H9 (cell line): ENCODE measurements around the gene DPF3. TPM values are rescaled to one million over a fixed set of nuclear protein-coding genes. Genes with fewer than 3 reads are reported as not detected.

Source experiments
- DNase-seq: peaks from one replicate; pipeline ENCODE4 v3.0.0-alpha.2; 2017
- H2AFZ ChIP-seq: one replicate; pipeline ENCODE4 v1.6.1; 2013; ENCODE audit warnings: mild to moderate bottlenecking, low read length, control low read depth, moderate library complexity
- H2AK5ac ChIP-seq: 2 replicates; pipeline ENCODE4 v1.6.1; 2013; ENCODE audit warnings: low read length, control low read depth, mixed read lengths; ENCODE audit not compliant: insufficient read length
- H2BK120ac ChIP-seq: one replicate; pipeline ENCODE4 v1.6.1; 2013; ENCODE audit warnings: low read depth, mild to moderate bottlenecking, low read length, control low read depth, inconsistent platforms; ENCODE audit not compliant: poor library complexity, severe bottlenecking
- H2BK12ac ChIP-seq: 2 replicates; pipeline ENCODE4 v1.6.1; 2013; ENCODE audit warnings: low read length, control low read depth, mixed read lengths, low read depth; ENCODE audit not compliant: insufficient read length
- H2BK15ac ChIP-seq: 2 replicates; pipeline ENCODE4 v1.6.1; 2013; ENCODE audit warnings: low read depth, low read length, control low read depth
- H2BK20ac ChIP-seq: one replicate; pipeline ENCODE4 v1.6.1; 2013; ENCODE audit warnings: low read depth, mild to moderate bottlenecking, low read length, control low read depth, inconsistent platforms; ENCODE audit not compliant: poor library complexity, severe bottlenecking
- H2BK5ac ChIP-seq: 2 replicates; pipeline ENCODE4 v1.6.1; 2013; ENCODE audit warnings: low read length, control low read depth, mixed read lengths; ENCODE audit not compliant: insufficient read length
- H3K14ac ChIP-seq: 2 replicates; pipeline ENCODE4 v1.6.1; 2013; ENCODE audit warnings: low read length, control low read depth; ENCODE audit not compliant: insufficient read depth
- H3K18ac ChIP-seq: 2 replicates; pipeline ENCODE4 v1.6.1; 2013; ENCODE audit warnings: low read depth, mild to moderate bottlenecking, mixed read lengths, low read length, control low read depth; ENCODE audit not compliant: insufficient read length
- H3K23ac ChIP-seq: 2 replicates; pipeline ENCODE4 v1.6.1; 2013; ENCODE audit warnings: low read length, control low read depth, mixed read lengths, low read depth; ENCODE audit not compliant: insufficient read length
- H3K23me2 ChIP-seq: 2 replicates; pipeline ENCODE4 v1.6.1; 2013; ENCODE audit warnings: low read depth, mild to moderate bottlenecking, mixed read lengths, low read length, control low read depth; ENCODE audit not compliant: insufficient read length, poor library complexity, severe bottlenecking
- H3K27ac ChIP-seq: 2 replicates; pipeline ENCODE4 v1.5.1; 2013; ENCODE audit warnings: low read length, control low read depth, mixed read lengths, low read depth; ENCODE audit not compliant: insufficient read length
- H3K27me3 ChIP-seq: 2 replicates; pipeline ENCODE4 v1.6.1; 2013; ENCODE audit warnings: low read length, control low read depth, inconsistent platforms; ENCODE audit not compliant: insufficient read depth
- H3K4ac ChIP-seq: 2 replicates; pipeline ENCODE4 v1.6.1; 2013; ENCODE audit warnings: low read depth, mild to moderate bottlenecking, control low read depth, inconsistent platforms, low read length, moderate library complexity
- H3K4me1 ChIP-seq: 2 replicates; pipeline ENCODE4 v1.6.1; 2013; ENCODE audit warnings: low read length, control low read depth, inconsistent platforms; ENCODE audit not compliant: insufficient read depth
- H3K4me2 ChIP-seq: 2 replicates; pipeline ENCODE4 v1.6.1; 2013; ENCODE audit warnings: low read length, control low read depth, mixed read lengths; ENCODE audit not compliant: insufficient read length, insufficient read depth
- H3K56ac ChIP-seq: 2 replicates; pipeline ENCODE4 v1.6.1; 2013; ENCODE audit warnings: low read depth, mild to moderate bottlenecking, mixed read lengths, low read length, control low read depth; ENCODE audit not compliant: insufficient read length
- H3K79me1 ChIP-seq: 2 replicates; pipeline ENCODE4 v1.6.1; 2013; ENCODE audit warnings: low read depth, mild to moderate bottlenecking, moderate library complexity, low read length, control low read depth, inconsistent platforms; ENCODE audit not compliant: insufficient read depth, poor library complexity, severe bottlenecking
- H3K79me2 ChIP-seq: 2 replicates; pipeline ENCODE4 v1.6.1; 2013; ENCODE audit warnings: low read length, control low read depth, inconsistent platforms; ENCODE audit not compliant: insufficient read depth
- H3K9ac ChIP-seq: 2 replicates; pipeline ENCODE4 v1.6.1; 2013; ENCODE audit warnings: low read length, control low read depth, mixed read lengths; ENCODE audit not compliant: insufficient read length; ENCODE audit errors: extremely low read depth
- H3K9me3 ChIP-seq: one replicate; pipeline ENCODE4 v1.6.1; 2013; ENCODE audit warnings: low read depth, low read length, inconsistent platforms; ENCODE audit not compliant: control insufficient read depth
- H3T11ph ChIP-seq: one replicate; pipeline ENCODE4 v1.6.1; 2013; ENCODE audit warnings: mild to moderate bottlenecking, low read length, control low read depth, inconsistent platforms
- H4K20me1 ChIP-seq: one replicate; pipeline ENCODE4 v1.6.1; 2013; ENCODE audit not compliant: control insufficient read depth, insufficient read length, insufficient read depth
- H4K5ac ChIP-seq: 2 replicates; pipeline ENCODE4 v1.6.1; 2013; ENCODE audit warnings: low read depth, mild to moderate bottlenecking, mixed read lengths, low read length, control low read depth; ENCODE audit not compliant: insufficient read length
- H4K8ac ChIP-seq: replicated peaks from 2 replicates; pipeline ENCODE4 v1.6.1; 2013; ENCODE audit warnings: low read length, control low read depth, mixed read lengths, low read depth; ENCODE audit not compliant: insufficient read length
- H4K91ac ChIP-seq: 2 replicates; pipeline ENCODE4 v1.6.1; 2013; ENCODE audit warnings: low read depth, mild to moderate bottlenecking, moderate library complexity, mixed read lengths, low read length, control low read depth; ENCODE audit not compliant: insufficient read length
- H3K27ac Mint-ChIP-seq, 3 experiments: 2 replicates in 2 of 3; 3 replicates in 1 of 3; pipeline ENCODE4 v1.8.0; 2020 to 2021; ENCODE audit warnings: mixed read lengths in 3 of 3, mild to moderate bottlenecking in 1 of 3, moderate library complexity in 1 of 3
- H3K27me3 Mint-ChIP-seq: 2 replicates; pipeline ENCODE4 v1.8.0; 2021; ENCODE audit warnings: low read depth, mild to moderate bottlenecking, moderate library complexity, mixed read lengths
- H3K36me3 Mint-ChIP-seq, 3 experiments: 2 replicates in 2 of 3; 3 replicates in 1 of 3; pipeline ENCODE4 v1.8.0; 2020 to 2021; ENCODE audit warnings: low read depth in 3 of 3, mixed read lengths in 3 of 3; ENCODE audit not compliant: insufficient read depth in 1 of 3
- H3K4me1 Mint-ChIP-seq, 2 experiments: 2 replicates each; pipeline ENCODE4 v1.8.0; 2020; ENCODE audit warnings: mixed read lengths in 2 of 2
- H3K4me3 Mint-ChIP-seq, 2 experiments: 2 replicates in 1 of 2; 3 replicates in 1 of 2; pipeline ENCODE4 v1.8.0; 2020 to 2021; ENCODE audit warnings: mild to moderate bottlenecking in 2 of 2, mixed read lengths in 2 of 2, moderate library complexity in 1 of 2
- H3K9me3 Mint-ChIP-seq, 2 experiments: 2 replicates in 1 of 2; 3 replicates in 1 of 2; pipeline ENCODE4 v1.8.0; 2020; ENCODE audit warnings: mild to moderate bottlenecking in 2 of 2, mixed read lengths in 2 of 2, moderate library complexity in 1 of 2
- CTCF ChIP-seq: fragments of 200-600 bp; sonication (generic); conservative IDR thresholded peaks from 3 replicates; pipeline ENCODE4 v1.8.0; 2021; ENCODE audit warnings: antibody characterized with exemption, mild to moderate bottlenecking
- WGBS: extraction: QIAGEN DNeasy Blood & Tissue Kit; methylation state at CpG from one replicate; pipeline ENCODE4 v1.1.7; 2013; ENCODE audit warnings: missing lambda C conversion rate, low lambda C conversion rate, mixed read lengths; ENCODE audit not compliant: insufficient read length; ENCODE audit errors: extremely low coverage; 5-methylcytosine and 5-hydroxymethylcytosine counted together
- total RNA-seq: library from RNA; stranded (reverse); gene quantifications from 2 replicates; pipeline ENCODE4 v1.2.1, GENCODE V29; 2021

Gene DPF3
- total RNA-seq, 1 experiment from 2014 or later: not detected

- no peaks in the 10 kb centered on the region for H3K9me3 ChIP-seq
- H2BK120ac ChIP-seq: no peak overlapping the region
- no peak overlapping the region for H3T11ph ChIP-seq
- peaks cover 0 to 19% (median 2%) of the 10 kb centered on the region in 3 experiments; a peak in 5 of 7 replicates for H3K36me3 Mint-ChIP-seq
- no peak overlapping the region for H4K8ac ChIP-seq
- H3K4me1 ChIP-seq: peaks cover 10% of the 10 kb centered on the region; the same call in 1 of the 2 replicates
- peaks cover 2 to 8% of the 10 kb centered on the region in 2 experiments; a peak in 3 of 5 replicates for H3K9me3 Mint-ChIP-seq
- H2BK5ac ChIP-seq: no peak overlapping the region
- H2AFZ ChIP-seq: no peak overlapping the region
- no peak overlapping the region for H3K14ac ChIP-seq
- no peak overlapping the region; a peak in 1 of 7 replicates for H3K27ac Mint-ChIP-seq
- TF ChIP-seq CTCF: no peak
- H3K56ac ChIP-seq: no peak overlapping the region
- no peak overlapping the region for H3K27ac ChIP-seq
- H3K9ac ChIP-seq: no peak overlapping the region
- H2AK5ac ChIP-seq: no peak overlapping the region
- no peaks in the 10 kb centered on the region for H4K20me1 ChIP-seq
- H2BK12ac ChIP-seq: no peak overlapping the region
- no peak overlapping the region for H4K5ac ChIP-seq
- H3K79me2 ChIP-seq: no peaks in the 10 kb centered on the region
- no peak overlapping the region for H3K4me2 ChIP-seq
- WGBS: no CpG with 5 or more reads among the region's 4 CpGs
- H3K79me1 ChIP-seq: no peaks in the 10 kb centered on the region
- no peaks in the 10 kb centered on the region for H3K23me2 ChIP-seq
- no peak overlapping the region for H3K4me3 Mint-ChIP-seq
- H4K91ac ChIP-seq: no peak overlapping the region
- peaks cover 62% of the 10 kb centered on the region for H3K27me3 Mint-ChIP-seq
- peaks cover 41% of the 10 kb centered on the region in 2 experiments for H3K4me1 Mint-ChIP-seq
- peaks cover 19% of the 10 kb centered on the region; the same call in 1 of the 2 replicates for H3K27me3 ChIP-seq
- H3K4ac ChIP-seq: no peak overlapping the region
- no peak for DNase-seq
- no peak overlapping the region for H2BK20ac ChIP-seq
- H3K23ac ChIP-seq: no peak overlapping the region
- H3K18ac ChIP-seq: no peak overlapping the region
- no peak overlapping the region for H2BK15ac ChIP-seq
Measured at GRCh38 chr14:72801381-72801812, 92.5 kb downstream of the DPF3 start.
